Right lobe of liver (tissue), 4 donors: ENCODE measurements around the gene SLC39A3.

Source experiments
- POLR2A ChIP-seq: fragments of 450-650 bp; IDR thresholded peaks from one replicate; pipeline ENCODE4 v1.6.1; 2017; ENCODE audit warnings: antibody characterized with exemption, mild to moderate bottlenecking
- TF ChIP-seq, protein P1 (sequence below), 4 donors: fragments of 200-600 bp in 3 of 4; fragments of 450-650 bp in 1 of 4; IDR thresholded peaks; one replicate each; pipeline versions ENCODE4 v1.5.1 to v1.8.0; 2016 to 2022; ENCODE audit warnings: antibody characterized with exemption in 4 of 4, mild to moderate bottlenecking in 2 of 4
- donor health status: DM: no; HTN: no; CAD: no.
- donor health status: DM: no; HTN: no; CAD: no.
- donor health status: DM: no; HTN: yes; CAD: no.

GRCh38 chr19:2723345-2723715, 16.5 kb downstream of the SLC39A3 start:
- TF ChIP-seq, protein P1, sequence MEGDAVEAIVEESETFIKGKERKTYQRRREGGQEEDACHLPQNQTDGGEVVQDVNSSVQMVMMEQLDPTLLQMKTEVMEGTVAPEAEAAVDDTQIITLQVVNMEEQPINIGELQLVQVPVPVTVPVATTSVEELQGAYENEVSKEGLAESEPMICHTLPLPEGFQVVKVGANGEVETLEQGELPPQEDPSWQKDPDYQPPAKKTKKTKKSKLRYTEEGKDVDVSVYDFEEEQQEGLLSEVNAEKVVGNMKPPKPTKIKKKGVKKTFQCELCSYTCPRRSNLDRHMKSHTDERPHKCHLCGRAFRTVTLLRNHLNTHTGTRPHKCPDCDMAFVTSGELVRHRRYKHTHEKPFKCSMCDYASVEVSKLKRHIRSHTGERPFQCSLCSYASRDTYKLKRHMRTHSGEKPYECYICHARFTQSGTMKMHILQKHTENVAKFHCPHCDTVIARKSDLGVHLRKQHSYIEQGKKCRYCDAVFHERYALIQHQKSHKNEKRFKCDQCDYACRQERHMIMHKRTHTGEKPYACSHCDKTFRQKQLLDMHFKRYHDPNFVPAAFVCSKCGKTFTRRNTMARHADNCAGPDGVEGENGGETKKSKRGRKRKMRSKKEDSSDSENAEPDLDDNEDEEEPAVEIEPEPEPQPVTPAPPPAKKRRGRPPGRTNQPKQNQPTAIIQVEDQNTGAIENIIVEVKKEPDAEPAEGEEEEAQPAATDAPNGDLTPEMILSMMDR (IDR thresholded peaks at IDR 0.05), result no peak
- TF ChIP-seq POLR2A, result no peak
